D721Med (cell line): ENCODE data around the gene RIMBP2.

Source experiments
- DNase-seq: peaks from one replicate; pipeline ENCODE4 v3.0.0; 2011; ENCODE audit warnings: low spot score; ENCODE audit not compliant: insufficient read length
- FAIRE-seq: peaks from 2 replicates; lab custom pipeline; 2011; peaks lifted over from hg19 to GRCh38; lab: Jason Lieb, UNC
- TF ChIP-seq, protein P1 (sequence below): IDR thresholded peaks from 2 replicates; pipeline ENCODE4 v1.5.1; 2012; ENCODE audit warnings: mild to moderate bottlenecking, control low read depth; ENCODE audit not compliant: insufficient read depth; ENCODE audit errors: missing control alignments

Gene RIMBP2

DNA sequence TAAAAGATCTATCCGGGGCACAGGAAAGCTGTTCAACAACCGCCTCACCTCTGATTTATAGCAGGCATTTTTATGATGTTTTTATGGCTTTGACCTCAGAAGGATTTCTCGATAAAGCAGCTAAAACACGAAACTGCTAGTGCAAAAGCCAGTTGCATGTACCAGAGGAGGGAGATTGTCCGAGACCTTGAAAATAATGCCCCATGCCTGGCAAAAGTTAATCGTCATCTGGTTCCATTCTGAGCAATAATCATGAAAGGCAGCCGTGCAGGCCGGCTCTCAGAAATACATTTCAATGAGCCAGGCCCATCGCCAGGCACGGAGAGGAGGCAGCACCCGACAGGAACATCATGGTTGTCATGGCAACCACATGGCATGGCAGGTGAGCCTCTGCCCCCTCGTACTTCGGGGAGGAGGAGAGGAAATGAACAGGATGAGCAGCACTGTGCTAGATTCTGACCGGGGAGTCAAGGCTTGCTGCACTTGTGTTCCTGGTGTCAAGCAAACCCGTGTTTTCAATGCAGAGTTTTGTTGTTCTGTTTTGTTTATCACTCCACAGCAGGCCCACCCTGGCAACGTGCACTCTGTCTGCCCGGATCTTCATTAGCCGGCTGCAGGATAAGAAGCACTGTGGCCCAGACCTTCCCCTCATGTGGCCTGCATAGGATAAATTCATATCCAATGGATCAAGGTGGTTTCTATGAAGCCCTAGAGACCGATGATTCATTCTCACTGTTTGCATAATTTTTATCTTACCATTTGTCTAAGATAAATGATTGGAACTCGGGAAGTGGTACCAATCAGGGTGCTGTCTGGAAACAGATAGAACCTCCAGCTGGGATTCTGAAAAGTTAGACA, 160.2 kb downstream of the RIMBP2 start:
- DNase-seq: no peak
- TF ChIP-seq, protein P1, sequence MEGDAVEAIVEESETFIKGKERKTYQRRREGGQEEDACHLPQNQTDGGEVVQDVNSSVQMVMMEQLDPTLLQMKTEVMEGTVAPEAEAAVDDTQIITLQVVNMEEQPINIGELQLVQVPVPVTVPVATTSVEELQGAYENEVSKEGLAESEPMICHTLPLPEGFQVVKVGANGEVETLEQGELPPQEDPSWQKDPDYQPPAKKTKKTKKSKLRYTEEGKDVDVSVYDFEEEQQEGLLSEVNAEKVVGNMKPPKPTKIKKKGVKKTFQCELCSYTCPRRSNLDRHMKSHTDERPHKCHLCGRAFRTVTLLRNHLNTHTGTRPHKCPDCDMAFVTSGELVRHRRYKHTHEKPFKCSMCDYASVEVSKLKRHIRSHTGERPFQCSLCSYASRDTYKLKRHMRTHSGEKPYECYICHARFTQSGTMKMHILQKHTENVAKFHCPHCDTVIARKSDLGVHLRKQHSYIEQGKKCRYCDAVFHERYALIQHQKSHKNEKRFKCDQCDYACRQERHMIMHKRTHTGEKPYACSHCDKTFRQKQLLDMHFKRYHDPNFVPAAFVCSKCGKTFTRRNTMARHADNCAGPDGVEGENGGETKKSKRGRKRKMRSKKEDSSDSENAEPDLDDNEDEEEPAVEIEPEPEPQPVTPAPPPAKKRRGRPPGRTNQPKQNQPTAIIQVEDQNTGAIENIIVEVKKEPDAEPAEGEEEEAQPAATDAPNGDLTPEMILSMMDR: no peak
- no peak for FAIRE-seq

DNA sequence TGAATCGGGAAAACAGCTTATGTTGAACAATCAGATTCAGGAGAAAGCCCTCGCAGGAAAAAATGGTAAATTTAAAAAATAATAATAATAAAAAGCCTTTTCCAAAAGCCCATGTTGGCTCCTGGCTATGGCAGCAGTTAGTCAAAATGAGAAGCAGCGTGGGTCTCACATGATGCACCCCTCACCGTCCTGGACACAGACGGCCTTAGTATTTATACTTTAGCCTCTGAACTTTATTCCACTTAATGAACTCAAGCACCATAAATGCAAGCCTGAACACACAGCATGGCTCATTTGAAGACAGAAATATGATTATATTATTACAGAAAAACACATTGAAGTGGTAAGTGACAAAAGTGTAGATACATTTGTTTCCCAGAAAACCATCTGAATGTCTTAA, 160.9 kb downstream of the RIMBP2 start:
- TF ChIP-seq, protein P1: no peak
- FAIRE-seq: no peak
- no peak for DNase-seq

DNA sequence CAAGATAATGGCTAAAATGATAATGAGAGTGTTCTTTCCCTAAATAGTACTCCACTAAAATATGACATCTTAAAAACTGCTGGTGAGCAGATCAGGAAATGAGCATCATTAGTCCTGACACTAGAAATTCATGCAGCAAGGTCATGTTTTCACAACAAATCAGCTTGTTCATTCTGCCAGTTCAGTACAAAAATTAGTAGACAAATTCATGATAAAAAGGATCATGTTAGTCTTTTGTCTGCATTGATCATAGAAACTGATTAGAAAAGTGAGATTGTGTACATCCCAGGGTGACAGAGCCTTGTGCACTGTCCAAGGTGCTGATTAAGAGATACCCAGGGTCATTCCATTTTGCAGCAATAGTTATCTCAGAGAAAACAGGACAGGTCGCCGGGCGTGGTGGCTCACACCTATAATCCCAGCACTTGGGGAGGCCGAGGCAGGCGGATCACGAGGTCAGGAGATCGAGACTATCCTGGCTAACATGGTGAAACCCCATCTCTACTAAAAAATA, 163.6 kb downstream of the RIMBP2 start:
- DNase-seq (no peak), FAIRE-seq (no peak)
- TF ChIP-seq, protein P1: no peak

DNA sequence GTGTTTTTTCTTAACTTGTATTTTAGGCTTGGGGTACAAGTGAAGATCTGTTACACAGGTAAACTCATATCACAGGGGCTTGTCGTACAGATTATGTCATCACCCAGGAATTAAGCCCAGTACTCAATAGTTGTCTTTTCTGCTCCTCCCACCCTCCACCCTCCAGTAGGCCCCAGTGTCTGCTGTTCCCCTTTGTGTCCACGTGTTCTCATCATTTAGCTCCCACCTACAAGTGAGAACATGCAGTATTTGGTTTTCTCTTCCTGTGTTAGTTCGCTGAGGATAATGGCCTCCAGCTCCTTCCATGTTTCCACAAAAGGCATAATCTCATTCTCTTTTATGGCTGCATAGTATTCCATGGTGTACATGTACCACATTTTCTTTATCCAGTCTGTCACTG, 166.7 kb downstream of the RIMBP2 start:
- FAIRE-seq (no peak), DNase-seq (no peak)
- TF ChIP-seq, protein P1: no peak

- TF ChIP-seq, protein P1: no peak
Observed at GRCh38 chr12:130547480-130548155, 168.5 kb downstream of the RIMBP2 start.

DNA sequence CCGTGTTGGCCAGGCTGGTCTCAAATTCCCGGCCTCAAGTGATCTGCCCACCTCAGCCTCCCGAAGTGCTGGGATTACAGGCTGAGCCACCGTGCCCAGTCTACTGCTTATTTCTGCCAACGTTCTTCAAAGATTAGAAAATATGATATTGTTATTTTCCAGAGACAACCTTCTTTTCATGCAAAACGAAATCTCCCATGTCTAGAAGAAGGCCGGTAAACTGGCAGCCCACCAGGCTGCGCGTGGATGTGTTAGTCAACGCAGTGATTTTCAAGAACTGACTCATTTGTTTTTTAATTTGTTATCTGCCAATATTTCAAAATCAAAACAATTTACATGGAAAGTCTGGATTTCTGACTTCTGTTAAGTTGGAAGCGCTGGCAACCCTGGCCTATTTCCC, 169.6 kb downstream of the RIMBP2 start:
- DNase-seq (no peak), FAIRE-seq (no peak)
- TF ChIP-seq, protein P1: no peak

More at GRCh38 chr12:130547480-130548155, 168.5 kb downstream of the RIMBP2 start:
- DNase-seq (no peak), FAIRE-seq (no peak)
